Activated naive CD4-positive, alpha-beta T cell treated with anti-CD3 and anti-CD28 coated beads, Interleukin-2, amount 50 U/mL, for 24 hours (primary cell): ENCODE data around the gene JAM3.

ENCODE experiments used
- H3K27ac Mint-ChIP-seq: one replicate; pipeline ENCODE4 v1.8.0; 2021; ENCODE audit warnings: mild to moderate bottlenecking, mixed read lengths
- H3K27me3 Mint-ChIP-seq: one replicate; pipeline ENCODE4 v1.8.0; 2021; ENCODE audit warnings: mixed read lengths
- H3K36me3 Mint-ChIP-seq: one replicate; pipeline ENCODE4 v1.8.0; 2021; ENCODE audit warnings: mixed read lengths
- H3K4me1 Mint-ChIP-seq: one replicate; pipeline ENCODE4 v1.8.0; 2021; ENCODE audit warnings: mixed read lengths
- H3K4me3 Mint-ChIP-seq: one replicate; pipeline ENCODE4 v1.8.0; 2021; ENCODE audit warnings: mild to moderate bottlenecking, mixed read lengths
- H3K9me3 Mint-ChIP-seq: one replicate; pipeline ENCODE4 v1.8.0; 2021; ENCODE audit warnings: mixed read lengths

Gene JAM3

DNA sequence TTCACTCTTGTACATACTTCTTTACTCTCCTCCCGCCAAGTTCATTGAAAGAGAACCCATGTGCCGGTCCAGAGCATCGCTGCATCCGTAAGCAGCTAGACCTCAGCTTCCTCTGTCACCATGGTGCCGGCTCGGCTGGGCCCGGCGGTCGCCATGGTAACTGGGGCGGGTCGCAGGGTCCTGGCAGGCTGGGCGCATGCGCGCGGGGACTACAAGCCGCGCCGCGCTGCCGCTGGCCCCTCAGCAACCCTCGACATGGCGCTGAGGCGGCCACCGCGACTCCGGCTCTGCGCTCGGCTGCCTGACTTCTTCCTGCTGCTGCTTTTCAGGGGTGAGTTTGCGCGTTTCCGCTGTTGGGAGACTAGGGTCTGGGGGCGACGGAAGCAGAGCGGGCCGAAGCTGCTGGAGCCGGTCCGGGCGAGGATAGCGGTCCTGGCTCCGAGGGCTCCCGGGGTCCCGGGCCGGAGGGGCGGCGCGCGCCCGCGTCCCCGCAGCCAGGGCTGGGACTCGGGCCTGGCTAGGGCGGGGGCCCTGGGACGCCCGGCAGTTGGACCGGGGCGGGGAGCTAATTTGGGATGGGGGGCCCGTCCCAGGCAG lies at the start of gene JAM3:
Gene JAM3 (plus strand): TSS at position 244 of the 597 bp plus-strand sequence. CDS start 12 bp downstream, at position 256.
- no peaks in the 10 kb centered on the region for H3K36me3 Mint-ChIP-seq
- H3K27me3 Mint-ChIP-seq: no peaks in the 10 kb centered on the region

DNA sequence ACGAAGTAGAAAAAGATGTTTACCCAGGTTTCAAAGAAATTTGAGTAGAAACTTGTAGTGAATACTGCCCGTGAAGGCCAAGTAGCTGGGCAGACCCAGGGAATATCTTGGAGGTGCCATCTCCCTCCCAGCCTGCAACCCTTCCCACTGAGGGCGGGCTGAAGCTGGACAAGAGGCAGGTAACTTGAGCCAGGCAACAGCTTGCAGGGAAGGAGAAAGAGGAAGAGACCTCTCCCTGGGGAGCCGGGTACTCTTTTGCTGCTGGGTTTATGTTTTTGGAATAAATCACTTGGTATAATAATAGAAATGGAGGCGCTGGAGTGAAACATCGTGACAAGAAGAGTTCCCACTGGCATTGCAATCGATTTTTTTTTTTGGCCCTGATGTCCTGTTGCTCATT lies 49.4 kb upstream of the JAM3 start:
- Mint-ChIP-seq H3K36me3 (no peaks in the 10 kb centered on the region), H3K4me1 (no peaks in the 10 kb centered on the region), H3K27ac (no peak overlapping the region), H3K9me3 (no peaks in the 10 kb centered on the region), H3K4me3 (no peak overlapping the region), H3K27me3 (peaks cover 4% of the 10 kb centered on the region)

More for the DNA sequence above, at the start of gene JAM3:
- peak within 1 kb of the TSS; percentile 97 for H3K4me3 Mint-ChIP-seq
- H3K27ac Mint-ChIP-seq: peak within 1 kb of the TSS; percentile 89
- no peaks in the 10 kb centered on the region for H3K9me3 Mint-ChIP-seq
- peaks cover 14% of the 10 kb centered on the region for H3K4me1 Mint-ChIP-seq

DNA sequence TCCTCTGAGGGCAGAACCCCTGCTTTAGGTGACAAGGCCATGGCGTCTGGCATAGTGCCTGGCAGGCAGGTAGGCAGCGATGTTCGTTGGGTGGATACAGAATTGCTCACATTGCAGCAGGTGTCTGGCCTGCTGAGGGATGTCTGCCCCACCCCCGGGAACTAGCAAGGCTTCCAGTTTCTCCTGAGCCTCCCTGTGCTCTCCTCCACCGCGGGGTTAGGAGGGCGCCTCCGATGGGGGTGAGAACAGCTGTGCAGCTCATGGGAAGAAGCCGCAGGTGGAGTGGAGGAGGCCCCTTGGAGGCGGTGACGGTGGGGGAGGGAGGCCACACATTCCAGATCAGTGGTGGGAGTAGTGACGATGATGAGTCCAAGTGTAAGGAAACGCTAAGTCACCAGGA lies 48.3 kb upstream of the JAM3 start:
- Mint-ChIP-seq H3K27ac (peak overlapping the region; percentile 46), H3K36me3 (no peaks in the 10 kb centered on the region), H3K4me3 (no peak overlapping the region), H3K9me3 (no peaks in the 10 kb centered on the region), H3K4me1 (no peaks in the 10 kb centered on the region), H3K27me3 (peaks cover 4% of the 10 kb centered on the region)

DNA sequence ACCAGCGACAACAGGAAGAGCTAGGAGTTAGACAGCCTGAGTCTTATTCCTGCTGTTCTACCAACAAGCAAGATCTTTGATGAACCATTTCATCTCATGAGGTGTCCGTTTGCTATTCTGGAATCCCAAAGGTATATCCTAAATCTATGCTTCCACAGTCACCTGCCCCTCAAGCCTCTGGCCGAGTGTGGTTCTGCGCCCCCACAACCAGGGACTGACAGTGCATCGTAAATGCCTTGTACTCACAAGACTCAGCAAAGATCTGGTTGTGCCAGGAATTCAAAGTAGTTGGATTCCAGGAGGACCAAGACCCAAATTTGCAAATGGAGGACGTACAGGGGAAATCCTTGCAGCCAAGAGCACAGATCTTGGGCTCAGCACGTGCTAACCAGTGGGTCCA lies 47.5 kb upstream of the JAM3 start:
- H3K36me3 Mint-ChIP-seq: no peaks in the 10 kb centered on the region
- no peaks in the 10 kb centered on the region for H3K9me3 Mint-ChIP-seq
- H3K27me3 Mint-ChIP-seq: peaks cover 1% of the 10 kb centered on the region
- no peak overlapping the region for H3K4me3 Mint-ChIP-seq
- no peak overlapping the region for H3K27ac Mint-ChIP-seq
- no peaks in the 10 kb centered on the region for H3K4me1 Mint-ChIP-seq

DNA sequence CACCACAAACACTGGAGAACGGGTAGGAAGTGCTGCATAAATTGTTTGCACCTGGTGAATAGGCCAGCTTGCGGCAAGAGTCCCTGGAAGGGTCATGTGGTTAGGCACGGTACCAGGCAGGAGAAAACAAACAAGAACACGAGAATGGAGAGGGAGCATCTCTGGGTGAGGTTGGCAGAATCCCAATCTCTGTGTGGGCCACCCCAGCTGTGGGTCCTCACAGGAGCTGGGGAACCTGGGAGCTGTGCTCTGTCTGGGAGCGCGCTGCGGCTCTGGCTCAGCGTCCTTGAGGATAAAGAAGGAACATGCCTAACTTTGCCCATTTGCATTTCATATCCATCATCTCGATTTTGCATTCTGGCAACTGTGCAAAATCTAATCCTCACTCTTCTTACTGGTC lies 46.1 kb upstream of the JAM3 start:
- no peak overlapping the region for H3K27ac Mint-ChIP-seq

DNA sequence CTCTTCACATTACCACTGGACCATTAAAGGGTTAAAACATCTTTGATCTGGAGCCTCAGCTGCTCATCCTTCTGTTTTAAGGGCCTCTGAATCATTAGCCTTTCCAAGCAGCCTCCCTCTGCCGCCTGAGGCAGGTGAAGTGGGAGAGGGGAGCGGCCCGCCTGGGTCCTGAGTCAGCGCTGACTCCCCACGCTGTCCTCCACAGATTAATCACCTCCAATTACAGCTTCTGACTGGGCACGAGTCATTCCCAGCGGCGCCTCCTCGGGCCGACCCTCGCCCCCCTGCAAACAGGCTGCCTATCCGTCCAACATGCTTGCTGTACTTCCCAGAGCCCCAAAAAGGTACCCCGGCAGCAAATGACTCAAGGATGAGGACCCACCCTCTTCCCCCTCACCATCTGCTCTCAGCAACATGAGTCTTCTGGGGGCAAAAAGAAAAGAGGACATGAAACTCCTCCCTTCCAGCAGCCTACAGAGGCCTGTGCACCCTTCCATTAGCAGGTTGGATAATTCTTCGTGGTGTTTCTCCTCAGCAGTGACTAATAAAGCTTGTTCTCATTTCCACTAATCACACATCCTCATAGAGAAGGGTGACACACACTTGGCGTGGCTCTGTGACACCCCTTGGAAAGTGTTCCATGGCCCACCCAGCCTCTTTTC lies 44.3 kb upstream of the JAM3 start:
- Mint-ChIP-seq H3K27ac (no peak overlapping the region), H3K36me3 (no peaks in the 10 kb centered on the region), H3K9me3 (no peaks in the 10 kb centered on the region), H3K27me3 (no peaks in the 10 kb centered on the region), H3K4me1 (peaks cover 28% of the 10 kb centered on the region), H3K4me3 (no peak overlapping the region)

More for the DNA sequence above, 46.1 kb upstream of the JAM3 start:
- Mint-ChIP-seq H3K9me3 (no peaks in the 10 kb centered on the region), H3K4me3 (no peak overlapping the region), H3K4me1 (peaks cover 10% of the 10 kb centered on the region), H3K36me3 (no peaks in the 10 kb centered on the region), H3K27me3 (peaks cover 1% of the 10 kb centered on the region)

DNA sequence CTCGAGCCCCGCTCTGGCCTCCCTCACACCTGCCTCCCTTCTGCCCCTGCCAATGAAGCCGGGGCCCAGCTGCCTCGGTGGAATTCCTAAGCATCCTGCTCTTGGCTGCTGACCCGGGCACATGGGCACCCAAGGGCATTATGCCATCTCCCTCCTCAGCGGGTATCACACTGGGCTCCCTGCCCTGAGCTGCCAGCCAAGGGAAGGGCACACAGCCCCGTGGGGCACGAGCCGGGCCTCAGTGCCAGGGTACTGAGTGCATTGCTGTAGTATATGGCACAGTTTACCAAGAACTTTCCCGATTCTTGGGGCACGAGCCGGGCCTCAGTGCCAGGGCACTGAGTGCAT lies 43.8 kb upstream of the JAM3 start:
- no peaks in the 10 kb centered on the region for H3K27me3 Mint-ChIP-seq
- H3K9me3 Mint-ChIP-seq: no peaks in the 10 kb centered on the region
- no peak overlapping the region for H3K27ac Mint-ChIP-seq
- no peaks in the 10 kb centered on the region for H3K36me3 Mint-ChIP-seq
- H3K4me1 Mint-ChIP-seq: peaks cover 32% of the 10 kb centered on the region
- H3K4me3 Mint-ChIP-seq: no peak overlapping the region

DNA sequence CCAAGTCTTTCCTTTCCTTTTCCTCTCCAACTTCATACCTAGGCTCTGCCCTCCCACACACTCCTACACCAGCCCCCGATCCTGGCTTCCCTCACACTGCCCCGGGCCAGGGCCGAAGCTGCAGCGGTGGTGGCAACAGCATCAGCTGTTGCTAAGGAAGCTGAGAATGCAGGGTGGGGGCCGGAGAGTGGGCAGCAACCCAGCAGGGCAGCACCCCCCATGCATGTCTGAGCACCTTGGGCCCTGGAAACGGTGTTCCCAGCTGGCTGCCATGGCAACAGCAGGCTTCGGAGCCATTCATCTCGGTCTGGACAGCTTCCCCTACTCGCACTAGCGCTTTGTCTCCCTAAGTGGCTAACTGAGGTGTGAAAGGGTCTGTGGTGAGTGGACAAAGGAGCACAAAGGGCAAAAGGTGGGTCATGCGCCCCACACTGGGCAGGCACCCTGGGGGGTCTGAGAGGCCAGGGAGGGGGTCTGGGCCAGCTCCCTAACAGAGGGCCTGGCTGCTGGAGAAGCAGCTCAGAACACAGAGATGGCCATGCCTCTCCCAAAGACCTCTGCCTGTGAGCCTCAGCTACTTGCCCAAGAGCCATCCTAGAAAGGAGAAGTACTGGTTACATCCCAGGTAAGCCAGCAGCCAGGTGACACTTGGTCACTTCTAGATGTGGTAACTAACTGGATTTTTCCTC lies 42.1 kb upstream of the JAM3 start:
- Mint-ChIP-seq H3K4me3 (no peak overlapping the region), H3K27ac (peak overlapping the region; percentile 1), H3K27me3 (no peaks in the 10 kb centered on the region), H3K9me3 (no peaks in the 10 kb centered on the region), H3K36me3 (no peaks in the 10 kb centered on the region), H3K4me1 (peaks cover 37% of the 10 kb centered on the region)

DNA sequence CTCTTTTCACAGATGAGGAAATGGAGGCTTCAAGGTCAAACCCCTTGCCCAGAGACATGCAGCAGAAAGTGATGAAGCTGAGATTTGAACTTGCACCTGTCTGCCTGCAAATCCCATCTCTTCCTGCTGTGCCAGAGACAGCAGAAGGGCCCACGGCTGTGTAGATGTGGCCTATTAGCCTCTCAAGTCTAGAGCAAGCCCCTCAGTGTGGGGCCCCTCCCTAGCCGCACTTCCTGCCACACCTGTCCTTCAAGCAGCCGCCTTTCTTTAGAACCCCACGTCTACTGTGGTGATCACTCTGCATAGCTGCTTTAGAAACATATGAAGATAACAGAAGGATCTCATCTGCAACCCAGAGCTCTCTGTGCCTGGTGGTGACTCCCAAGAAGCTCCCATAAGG lies 41.2 kb upstream of the JAM3 start:
- no peaks in the 10 kb centered on the region for H3K27me3 Mint-ChIP-seq
- H3K27ac Mint-ChIP-seq: no peak overlapping the region
- no peaks in the 10 kb centered on the region for H3K36me3 Mint-ChIP-seq
- peaks cover 44% of the 10 kb centered on the region for H3K4me1 Mint-ChIP-seq
- H3K4me3 Mint-ChIP-seq: peak overlapping the region; percentile 5
- no peaks in the 10 kb centered on the region for H3K9me3 Mint-ChIP-seq

DNA sequence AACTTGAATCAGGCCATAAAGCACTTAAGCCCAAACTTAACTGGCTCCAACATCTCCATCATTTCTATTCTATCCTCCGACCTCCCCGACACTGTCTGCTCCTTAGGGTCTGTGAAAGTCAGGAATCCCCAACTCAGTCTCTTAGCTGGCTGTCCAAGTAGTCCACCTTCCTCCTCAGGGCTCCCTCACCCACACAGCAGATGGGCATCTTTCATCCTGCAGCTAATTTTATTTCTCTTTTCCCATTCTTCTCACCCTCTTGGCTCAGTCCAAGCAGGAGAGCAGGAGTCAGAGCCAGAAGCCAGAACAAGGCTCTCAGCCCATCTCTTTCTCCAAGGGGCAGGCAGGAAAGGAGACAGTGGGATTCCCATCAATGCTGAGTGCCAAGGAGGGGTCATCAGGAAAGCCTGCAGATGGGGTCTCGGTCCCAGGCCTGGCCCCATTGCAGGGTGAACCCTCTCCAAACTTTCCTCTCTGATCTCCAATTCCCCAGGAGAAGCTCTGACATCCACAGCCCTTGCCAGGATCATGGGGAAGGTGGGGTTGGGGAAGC lies 40.4 kb upstream of the JAM3 start:
- H3K4me1 Mint-ChIP-seq: peaks cover 51% of the 10 kb centered on the region
- H3K9me3 Mint-ChIP-seq: no peaks in the 10 kb centered on the region
- no peaks in the 10 kb centered on the region for H3K27me3 Mint-ChIP-seq
- no peaks in the 10 kb centered on the region for H3K36me3 Mint-ChIP-seq
- no peak overlapping the region for H3K4me3 Mint-ChIP-seq
- no peak overlapping the region for H3K27ac Mint-ChIP-seq

DNA sequence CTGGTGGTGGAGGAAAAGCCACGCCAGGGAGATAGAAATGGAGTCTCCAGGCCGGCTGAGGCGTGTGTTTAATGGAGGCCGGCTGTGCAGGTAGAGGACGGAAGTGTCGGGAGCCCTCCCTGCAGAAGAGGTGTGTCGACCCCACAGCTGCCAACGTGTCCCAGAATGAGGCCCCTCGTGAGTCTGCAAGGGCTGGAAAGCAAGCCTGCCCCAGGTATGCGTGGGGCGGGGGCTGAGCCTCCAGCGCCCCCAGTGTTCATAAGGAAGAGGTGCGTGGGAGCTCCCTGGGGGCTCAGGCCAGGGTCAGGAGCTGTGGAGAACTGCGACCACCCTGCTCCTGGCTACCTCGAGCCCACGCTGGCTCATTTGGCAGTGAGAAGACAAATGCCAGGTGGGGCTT lies 38.0 kb upstream of the JAM3 start:
- H3K9me3 Mint-ChIP-seq: no peaks in the 10 kb centered on the region
- H3K27ac Mint-ChIP-seq: peak overlapping the region; percentile 46
- no peak overlapping the region for H3K4me3 Mint-ChIP-seq
- H3K27me3 Mint-ChIP-seq: no peaks in the 10 kb centered on the region
- H3K4me1 Mint-ChIP-seq: peaks cover 76% of the 10 kb centered on the region
- H3K36me3 Mint-ChIP-seq: no peaks in the 10 kb centered on the region

DNA sequence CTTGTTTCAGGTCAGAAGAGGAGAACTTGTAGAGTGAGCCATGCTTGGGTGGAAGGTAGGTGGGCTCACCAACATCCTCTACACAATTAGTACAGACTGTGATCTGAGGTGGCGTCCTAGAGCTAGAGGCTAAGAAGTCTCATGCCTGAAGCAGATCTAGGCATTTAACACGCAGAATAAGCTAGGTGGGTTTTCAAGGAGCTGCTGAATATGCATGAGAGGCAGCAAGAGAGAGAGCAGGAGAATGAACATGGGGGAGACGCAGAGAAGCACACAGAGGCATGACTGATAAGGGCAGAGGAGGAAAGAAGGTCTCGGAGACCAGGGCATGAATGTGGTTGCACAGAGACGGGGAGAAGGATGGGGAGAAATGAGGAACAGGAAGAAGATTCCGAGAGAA lies 36.8 kb upstream of the JAM3 start:
- Mint-ChIP-seq H3K27me3 (no peaks in the 10 kb centered on the region), H3K27ac (peak overlapping the region; percentile 2), H3K4me3 (no peak overlapping the region), H3K36me3 (no peaks in the 10 kb centered on the region), H3K9me3 (no peaks in the 10 kb centered on the region), H3K4me1 (peaks cover 75% of the 10 kb centered on the region)

DNA sequence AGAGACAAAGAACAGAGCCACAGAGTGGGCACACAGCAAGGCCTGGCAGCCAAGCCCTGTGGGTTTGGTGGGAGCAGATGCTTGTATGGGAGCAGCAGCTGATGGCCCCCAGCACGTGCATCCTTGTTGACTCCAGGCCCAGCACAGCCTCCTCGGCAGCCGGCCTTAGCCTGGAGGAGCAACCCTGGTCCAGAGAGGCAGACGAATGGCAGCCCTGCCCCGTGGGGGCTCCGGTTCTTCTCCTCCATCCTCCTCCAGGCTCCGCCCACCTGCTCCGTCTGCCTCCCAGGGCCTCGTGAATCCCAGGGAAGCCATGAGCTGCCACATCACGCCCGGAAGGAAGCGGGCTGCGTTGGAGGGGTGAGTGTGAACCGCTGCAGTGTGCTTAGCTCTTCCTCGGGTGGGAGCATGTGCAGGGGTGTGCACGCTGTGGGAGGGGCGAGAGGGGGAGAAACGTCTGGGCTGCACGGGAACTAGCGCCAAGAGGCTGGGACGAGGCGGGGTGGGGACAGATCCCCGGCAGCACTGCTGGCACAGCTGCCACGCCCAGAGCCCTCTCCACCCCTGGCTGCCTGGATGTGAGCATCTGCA lies 36.3 kb upstream of the JAM3 start:
- Mint-ChIP-seq H3K27me3 (no peaks in the 10 kb centered on the region), H3K27ac (no peak overlapping the region), H3K9me3 (no peaks in the 10 kb centered on the region), H3K4me1 (peaks cover 73% of the 10 kb centered on the region), H3K36me3 (no peaks in the 10 kb centered on the region), H3K4me3 (no peak overlapping the region)

DNA sequence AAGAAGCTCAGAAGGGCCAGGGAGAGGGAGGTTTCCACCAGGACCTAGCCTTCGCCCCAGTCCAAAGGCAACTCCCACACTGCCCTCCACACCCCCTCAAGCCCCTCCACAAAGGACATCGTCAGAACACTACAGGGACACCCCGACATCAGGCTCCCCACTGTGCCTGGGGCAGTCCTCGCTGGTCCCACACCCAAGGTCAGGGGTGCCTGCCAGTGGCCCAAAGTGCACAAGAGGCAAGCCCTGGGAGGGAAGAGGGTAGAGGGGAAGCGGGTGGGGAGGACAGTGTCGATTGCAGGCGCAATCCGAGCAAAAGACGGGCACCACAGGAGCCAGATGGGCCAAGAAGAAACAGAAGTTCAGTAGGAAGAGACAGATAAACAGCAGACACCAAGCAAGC lies 35.6 kb upstream of the JAM3 start:
- Mint-ChIP-seq H3K36me3 (no peaks in the 10 kb centered on the region), H3K4me1 (peaks cover 71% of the 10 kb centered on the region), H3K27me3 (no peaks in the 10 kb centered on the region), H3K4me3 (peak overlapping the region; percentile 62), H3K9me3 (no peaks in the 10 kb centered on the region), H3K27ac (no peak overlapping the region)

DNA sequence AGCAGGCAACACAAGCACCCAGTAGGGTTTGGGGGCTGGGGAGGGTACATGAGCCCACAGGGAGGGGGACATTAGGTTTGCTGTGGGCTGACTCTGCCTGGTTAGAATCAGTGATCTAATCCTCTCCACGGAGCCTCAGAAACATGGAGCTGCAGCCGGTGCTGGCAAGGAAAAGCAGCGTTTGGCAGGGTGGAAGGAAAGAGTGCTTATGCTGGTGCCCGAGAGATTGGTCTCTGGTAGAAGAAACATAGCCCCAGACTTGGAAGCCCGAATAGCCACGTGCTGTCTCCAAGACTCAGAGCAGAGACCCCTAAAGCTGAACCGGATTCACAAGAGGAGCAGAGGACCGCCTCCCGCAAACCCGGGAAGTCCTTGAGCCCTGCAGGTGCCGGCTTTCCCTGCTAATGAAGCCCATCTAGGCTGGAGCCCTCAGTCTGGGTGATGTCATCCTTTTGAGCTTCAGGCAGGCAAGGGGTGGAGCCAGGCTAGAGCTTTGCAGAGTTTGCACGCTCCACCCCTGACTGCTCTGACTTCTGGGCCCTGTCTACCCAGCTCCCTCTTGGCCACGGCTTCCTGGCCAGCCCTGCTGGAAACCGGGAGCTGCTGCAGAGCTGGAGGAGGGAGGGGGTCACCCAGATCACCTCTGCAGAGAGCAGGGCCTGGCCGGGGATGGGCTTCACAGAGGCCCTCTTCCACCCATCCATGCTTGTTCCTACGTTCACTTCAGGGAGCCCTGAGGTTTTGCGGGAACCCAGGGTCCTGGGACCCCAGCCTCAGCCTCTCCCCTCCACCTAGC lies 35.0 kb upstream of the JAM3 start:
- Mint-ChIP-seq H3K27ac (peak overlapping the region; percentile 72), H3K9me3 (no peaks in the 10 kb centered on the region), H3K36me3 (no peaks in the 10 kb centered on the region), H3K27me3 (no peaks in the 10 kb centered on the region), H3K4me1 (peaks cover 65% of the 10 kb centered on the region), H3K4me3 (peak overlapping the region; percentile 62)
